Measurements from ENCODE around the gene GAB2.

Gene GAB2

GRCh38 chr11:78171951-78172350 lies 245.7 kb downstream of the GAB2 start:
- no peak for DNase-seq

- DNase-seq: no peak
These were observed 246.6 kb downstream of the GAB2 start for GRCh38 chr11:78170874-78171549.

- DNase-seq: no peak
These were observed 247.2 kb downstream of the GAB2 start for GRCh38 chr11:78170413-78170812.

GRCh38 chr11:78168539-78169477 lies 248.8 kb downstream of the GAB2 start:
- no peak for DNase-seq

- DNase-seq: no peak
These were observed 250.7 kb downstream of the GAB2 start for GRCh38 chr11:78166855-78167469.
